ENCODE results near the gene CATSPERZ.

DNA sequence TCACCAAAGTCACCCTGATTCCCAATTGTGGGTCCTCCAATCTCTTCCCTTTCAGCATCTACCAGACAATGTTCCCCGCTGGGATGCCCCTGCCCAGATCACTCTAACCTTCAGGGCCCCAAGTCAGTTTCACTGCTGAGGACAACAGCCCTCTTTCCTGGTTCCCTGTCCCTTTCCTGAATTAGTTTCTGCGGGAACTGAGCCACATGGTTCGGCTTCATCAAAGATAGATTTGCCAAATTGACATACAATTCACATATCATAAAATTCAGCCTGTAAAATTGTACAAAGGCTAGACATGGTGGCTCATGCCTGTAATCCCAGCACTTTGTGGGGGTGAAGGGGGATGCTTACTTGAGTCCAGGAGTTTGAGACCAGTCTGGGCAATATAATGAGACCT, 27.8 kb downstream of the CATSPERZ start:
- TF ChIP-seq, protein P1, sequence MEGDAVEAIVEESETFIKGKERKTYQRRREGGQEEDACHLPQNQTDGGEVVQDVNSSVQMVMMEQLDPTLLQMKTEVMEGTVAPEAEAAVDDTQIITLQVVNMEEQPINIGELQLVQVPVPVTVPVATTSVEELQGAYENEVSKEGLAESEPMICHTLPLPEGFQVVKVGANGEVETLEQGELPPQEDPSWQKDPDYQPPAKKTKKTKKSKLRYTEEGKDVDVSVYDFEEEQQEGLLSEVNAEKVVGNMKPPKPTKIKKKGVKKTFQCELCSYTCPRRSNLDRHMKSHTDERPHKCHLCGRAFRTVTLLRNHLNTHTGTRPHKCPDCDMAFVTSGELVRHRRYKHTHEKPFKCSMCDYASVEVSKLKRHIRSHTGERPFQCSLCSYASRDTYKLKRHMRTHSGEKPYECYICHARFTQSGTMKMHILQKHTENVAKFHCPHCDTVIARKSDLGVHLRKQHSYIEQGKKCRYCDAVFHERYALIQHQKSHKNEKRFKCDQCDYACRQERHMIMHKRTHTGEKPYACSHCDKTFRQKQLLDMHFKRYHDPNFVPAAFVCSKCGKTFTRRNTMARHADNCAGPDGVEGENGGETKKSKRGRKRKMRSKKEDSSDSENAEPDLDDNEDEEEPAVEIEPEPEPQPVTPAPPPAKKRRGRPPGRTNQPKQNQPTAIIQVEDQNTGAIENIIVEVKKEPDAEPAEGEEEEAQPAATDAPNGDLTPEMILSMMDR (IDR thresholded peaks at IDR 0.05; ENCODE audit: low read depth, low read length) = no peak
- TF ChIP-seq POLR2A (IDR thresholded peaks at IDR 0.05; ENCODE audit: extremely low read depth, insufficient read length) = no peak
